Uterus (tissue), 2 donors: Measurements from ENCODE around the gene CYP26B1.

ENCODE experiments used
- POLR2A ChIP-seq, 2 donors: fragments of 450-650 bp; IDR thresholded peaks; one replicate each; pipeline ENCODE4 v1.6.1; 2016; ENCODE audit warnings: antibody characterized with exemption in 2 of 2, mild to moderate bottlenecking in 1 of 2, moderate library complexity in 1 of 2
- TF ChIP-seq, protein P1 (sequence below), 4 experiments: fragments of 200-600 bp in 2 of 4; fragments of 450-650 bp in 2 of 4; sonication (generic) in 2 of 4; IDR thresholded peaks; one replicate each; pipeline ENCODE4 v1.5.1; 2016 to 2019; ENCODE audit warnings: antibody characterized with exemption in 4 of 4, mild to moderate bottlenecking in 2 of 4, moderate library complexity in 1 of 4

DNA sequence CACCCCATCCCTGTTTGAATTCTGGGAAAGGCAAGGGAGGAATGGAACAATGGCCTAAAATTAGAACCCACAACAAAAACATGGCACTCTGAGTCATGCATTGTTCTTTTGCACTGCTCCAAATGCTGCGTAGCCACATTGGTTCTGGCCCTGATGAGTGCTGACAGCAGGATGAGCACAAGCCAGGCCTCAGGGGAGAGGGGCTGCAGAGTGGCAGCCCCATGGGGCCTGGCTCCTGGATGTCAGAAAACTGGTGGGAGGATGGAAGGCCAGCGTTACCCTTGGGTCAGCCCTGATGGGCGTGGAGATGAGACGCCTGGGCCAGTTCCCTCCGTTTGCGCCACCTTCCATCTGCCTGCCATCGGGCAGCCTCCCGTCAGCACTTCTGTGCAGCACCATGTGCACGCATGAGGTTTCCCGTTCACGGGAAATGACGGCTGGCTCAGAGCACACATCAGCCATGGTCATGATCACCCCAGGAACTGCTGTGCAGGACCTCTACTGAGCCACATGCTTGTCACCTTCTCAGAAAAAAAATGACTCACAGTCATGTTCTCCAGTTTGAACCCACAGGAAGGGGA, 65.6 kb downstream of the CYP26B1 start:
- TF ChIP-seq, protein P1, sequence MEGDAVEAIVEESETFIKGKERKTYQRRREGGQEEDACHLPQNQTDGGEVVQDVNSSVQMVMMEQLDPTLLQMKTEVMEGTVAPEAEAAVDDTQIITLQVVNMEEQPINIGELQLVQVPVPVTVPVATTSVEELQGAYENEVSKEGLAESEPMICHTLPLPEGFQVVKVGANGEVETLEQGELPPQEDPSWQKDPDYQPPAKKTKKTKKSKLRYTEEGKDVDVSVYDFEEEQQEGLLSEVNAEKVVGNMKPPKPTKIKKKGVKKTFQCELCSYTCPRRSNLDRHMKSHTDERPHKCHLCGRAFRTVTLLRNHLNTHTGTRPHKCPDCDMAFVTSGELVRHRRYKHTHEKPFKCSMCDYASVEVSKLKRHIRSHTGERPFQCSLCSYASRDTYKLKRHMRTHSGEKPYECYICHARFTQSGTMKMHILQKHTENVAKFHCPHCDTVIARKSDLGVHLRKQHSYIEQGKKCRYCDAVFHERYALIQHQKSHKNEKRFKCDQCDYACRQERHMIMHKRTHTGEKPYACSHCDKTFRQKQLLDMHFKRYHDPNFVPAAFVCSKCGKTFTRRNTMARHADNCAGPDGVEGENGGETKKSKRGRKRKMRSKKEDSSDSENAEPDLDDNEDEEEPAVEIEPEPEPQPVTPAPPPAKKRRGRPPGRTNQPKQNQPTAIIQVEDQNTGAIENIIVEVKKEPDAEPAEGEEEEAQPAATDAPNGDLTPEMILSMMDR (IDR thresholded peaks at IDR 0.05), result no peak
- no peak for TF ChIP-seq POLR2A (IDR thresholded peaks at IDR 0.05)
